Measurements from ENCODE around the gene CD58.

The CD58 gene

GRCh38 chr1:116537040-116537831 lies 33.6 kb downstream of the CD58 start:
- 0 out of 3 replicates have a peak, but pooled peaks have one; percentile 28 for ATAC-seq
- TF ChIP-seq, protein P1, sequence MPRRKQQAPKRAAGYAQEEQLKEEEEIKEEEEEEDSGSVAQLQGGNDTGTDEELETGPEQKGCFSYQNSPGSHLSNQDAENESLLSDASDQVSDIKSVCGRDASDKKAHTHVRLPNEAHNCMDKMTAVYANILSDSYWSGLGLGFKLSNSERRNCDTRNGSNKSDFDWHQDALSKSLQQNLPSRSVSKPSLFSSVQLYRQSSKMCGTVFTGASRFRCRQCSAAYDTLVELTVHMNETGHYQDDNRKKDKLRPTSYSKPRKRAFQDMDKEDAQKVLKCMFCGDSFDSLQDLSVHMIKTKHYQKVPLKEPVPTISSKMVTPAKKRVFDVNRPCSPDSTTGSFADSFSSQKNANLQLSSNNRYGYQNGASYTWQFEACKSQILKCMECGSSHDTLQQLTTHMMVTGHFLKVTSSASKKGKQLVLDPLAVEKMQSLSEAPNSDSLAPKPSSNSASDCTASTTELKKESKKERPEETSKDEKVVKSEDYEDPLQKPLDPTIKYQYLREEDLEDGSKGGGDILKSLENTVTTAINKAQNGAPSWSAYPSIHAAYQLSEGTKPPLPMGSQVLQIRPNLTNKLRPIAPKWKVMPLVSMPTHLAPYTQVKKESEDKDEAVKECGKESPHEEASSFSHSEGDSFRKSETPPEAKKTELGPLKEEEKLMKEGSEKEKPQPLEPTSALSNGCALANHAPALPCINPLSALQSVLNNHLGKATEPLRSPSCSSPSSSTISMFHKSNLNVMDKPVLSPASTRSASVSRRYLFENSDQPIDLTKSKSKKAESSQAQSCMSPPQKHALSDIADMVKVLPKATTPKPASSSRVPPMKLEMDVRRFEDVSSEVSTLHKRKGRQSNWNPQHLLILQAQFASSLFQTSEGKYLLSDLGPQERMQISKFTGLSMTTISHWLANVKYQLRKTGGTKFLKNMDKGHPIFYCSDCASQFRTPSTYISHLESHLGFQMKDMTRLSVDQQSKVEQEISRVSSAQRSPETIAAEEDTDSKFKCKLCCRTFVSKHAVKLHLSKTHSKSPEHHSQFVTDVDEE (CRISPR knock-in tag; IDR thresholded peaks at IDR 0.05), result no peak
- TF ChIP-seq GLIS3 (CRISPR knock-in tag; IDR thresholded peaks at IDR 0.05), result no peak

DNA sequence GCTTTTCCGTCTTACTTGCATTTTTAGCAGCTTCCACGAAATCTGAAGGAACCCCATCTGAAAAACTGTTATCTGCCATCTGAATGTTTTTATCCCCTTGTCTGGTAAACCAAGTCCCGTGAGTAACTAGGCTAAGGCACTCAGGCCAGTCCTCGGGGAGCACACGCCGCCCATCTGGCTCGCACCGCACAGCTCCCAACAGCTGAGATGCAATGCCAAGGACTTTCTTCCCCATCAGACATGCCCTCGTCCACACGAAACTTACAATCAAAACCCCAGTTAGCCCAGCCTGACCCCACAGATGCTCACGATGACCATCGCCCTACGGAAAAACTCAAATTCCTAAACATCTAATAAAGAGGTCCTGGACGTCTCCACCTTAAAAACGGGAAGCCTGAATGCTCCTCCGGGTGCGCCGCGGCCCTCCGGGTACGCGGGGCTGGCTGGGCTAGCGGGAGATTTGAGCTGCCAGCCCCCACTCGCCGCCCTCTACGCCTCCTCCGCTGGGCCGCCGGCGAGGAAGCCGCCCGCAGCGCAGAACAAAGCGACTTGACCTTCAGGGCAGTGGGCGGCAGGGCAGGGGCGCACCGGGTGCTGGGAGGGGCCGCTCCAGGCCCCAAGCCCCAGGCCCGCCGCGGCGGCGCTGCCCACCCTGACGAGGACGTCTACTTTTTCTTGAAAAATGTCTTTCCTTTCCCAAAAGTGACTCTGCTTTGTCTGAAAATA lies 36.6 kb downstream of the CD58 start:
- no peak for TF ChIP-seq ZFP3 (CRISPR knock-in tag; IDR thresholded peaks at IDR 0.05)
- TF ChIP-seq TCF4 (CRISPR knock-in tag; IDR thresholded peaks at IDR 0.05; ENCODE audit: borderline replicate concordance), result no peak
- no peak for TF ChIP-seq ZC3H10 (CRISPR knock-in tag; IDR thresholded peaks at IDR 0.05)
- no peak for TF ChIP-seq ZNF565 (CRISPR knock-in tag; conservative IDR thresholded peaks at IDR 0.05; ENCODE audit: low read depth)
- no peak for TF ChIP-seq ZNF8 (CRISPR knock-in tag; IDR thresholded peaks at IDR 0.05)
- TF ChIP-seq PPARA (CRISPR knock-in tag; IDR thresholded peaks at IDR 0.05; ENCODE audit: borderline replicate concordance), result no peak
- TF ChIP-seq ZNF70 (CRISPR knock-in tag; IDR thresholded peaks at IDR 0.05), result no peak
- TF ChIP-seq POU6F1 (CRISPR knock-in tag; IDR thresholded peaks at IDR 0.05; ENCODE audit: borderline replicate concordance, low read depth), result no peak

DNA sequence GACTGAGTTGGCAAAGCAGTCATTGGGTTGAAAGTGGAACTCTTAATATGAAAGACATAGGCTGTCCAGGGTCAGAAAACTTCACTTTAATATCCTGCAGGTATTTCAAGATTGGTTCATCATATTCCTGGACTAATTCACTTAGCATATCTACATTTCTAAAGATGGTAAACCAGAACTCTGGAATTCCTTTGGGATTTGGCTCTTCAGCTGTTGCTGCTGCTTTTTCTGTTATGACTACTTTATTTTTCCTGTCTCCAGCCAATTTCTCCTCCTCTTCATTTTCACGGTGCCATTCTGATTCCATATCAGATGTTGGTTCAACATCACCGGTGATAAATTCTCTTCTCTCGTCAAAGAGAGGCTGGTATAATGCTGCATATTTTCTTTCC lies 37.4 kb downstream of the CD58 start:
- TF ChIP-seq ZNF8 (CRISPR knock-in tag; IDR thresholded peaks at IDR 0.05) (no peak), ISL1 (CRISPR knock-in tag; IDR thresholded peaks at IDR 0.05) (no peak), OSR1 (CRISPR knock-in tag; IDR thresholded peaks at IDR 0.05) (no peak), GLIS3 (CRISPR knock-in tag; IDR thresholded peaks at IDR 0.05) (no peak), ZFP30 (CRISPR knock-in tag; IDR thresholded peaks at IDR 0.05) (no peak), PATZ1 (CRISPR knock-in tag; IDR thresholded peaks at IDR 0.05; ENCODE audit: borderline replicate concordance) (no peak), ZC3H10 (CRISPR knock-in tag; IDR thresholded peaks at IDR 0.05) (no peak), TOX (CRISPR knock-in tag; IDR thresholded peaks at IDR 0.05; ENCODE audit: borderline replicate concordance) (no peak), ESRRG (CRISPR knock-in tag; IDR thresholded peaks at IDR 0.05) (no peak), PPARA (CRISPR knock-in tag; IDR thresholded peaks at IDR 0.05; ENCODE audit: borderline replicate concordance) (no peak)
- ATAC-seq, result no peak

More for the DNA sequence above, 36.6 kb downstream of the CD58 start:
- no peak for ATAC-seq

DNA sequence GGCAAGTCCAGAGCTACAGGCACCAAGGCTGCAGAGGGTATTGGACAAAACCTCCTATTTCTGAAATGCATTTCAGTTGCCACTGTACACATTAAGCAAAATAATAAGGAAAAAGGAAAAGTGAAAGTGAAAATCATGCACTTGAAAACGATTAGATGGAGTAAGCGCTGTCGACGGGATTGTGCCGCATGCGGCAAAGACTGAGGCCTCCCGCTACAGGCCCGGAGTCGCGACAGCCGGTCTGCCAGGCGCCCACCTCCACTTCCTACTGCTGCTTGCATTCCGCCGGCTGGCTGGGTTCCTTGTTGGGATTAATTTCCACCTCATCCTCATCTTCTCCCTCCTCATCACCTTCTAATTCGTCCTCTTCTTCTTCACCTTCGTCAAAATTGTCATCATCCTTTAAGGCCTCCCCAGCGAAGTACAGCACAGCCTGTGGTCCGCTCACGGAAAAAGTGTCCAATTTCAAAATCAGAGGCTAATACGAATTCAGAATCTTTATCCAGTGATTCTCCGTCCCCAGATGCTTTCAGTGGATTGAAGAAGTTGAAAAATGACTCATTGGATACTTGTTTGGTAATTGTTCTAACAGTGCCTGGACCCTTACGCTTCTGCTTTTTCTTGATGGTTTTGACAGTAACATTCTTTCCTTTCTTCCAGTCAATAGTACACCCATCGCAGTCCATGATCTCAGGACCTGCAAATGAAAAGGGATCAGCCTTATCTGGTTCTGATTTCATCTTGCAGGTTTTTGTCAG lies 38.0 kb downstream of the CD58 start:
- no peak for ATAC-seq
- TF ChIP-seq ARNTL (CRISPR knock-in tag; IDR thresholded peaks at IDR 0.05; ENCODE audit: borderline replicate concordance, low read depth) (no peak), ESRRG (CRISPR knock-in tag; IDR thresholded peaks at IDR 0.05) (no peak), RARB (CRISPR knock-in tag; IDR thresholded peaks at IDR 0.05) (no peak)

DNA sequence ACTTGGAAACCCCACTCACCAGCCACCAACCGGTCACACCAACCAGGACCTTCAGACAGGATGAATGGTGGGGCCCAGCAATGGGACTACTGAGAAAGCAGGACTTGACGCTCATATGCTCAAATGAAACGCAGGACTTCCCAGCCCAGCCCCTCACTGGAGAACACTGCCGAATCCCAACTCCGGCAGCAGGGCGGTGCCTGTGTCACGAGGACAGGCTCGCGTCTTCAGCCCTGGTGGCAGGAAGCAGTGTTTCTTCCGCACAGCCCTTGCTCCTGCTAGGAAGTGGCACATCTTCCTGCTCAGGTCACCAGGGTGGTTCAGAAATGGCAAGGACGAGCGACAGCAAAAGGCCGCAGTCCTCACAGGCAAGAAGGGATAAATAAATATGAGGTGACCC lies 38.9 kb downstream of the CD58 start:
- no peak for ATAC-seq
- TF ChIP-seq ZFP3 (CRISPR knock-in tag; IDR thresholded peaks at IDR 0.05) (no peak), PPARA (CRISPR knock-in tag; IDR thresholded peaks at IDR 0.05; ENCODE audit: borderline replicate concordance) (no peak), ZFP30 (CRISPR knock-in tag; IDR thresholded peaks at IDR 0.05) (no peak), GLIS3 (CRISPR knock-in tag; IDR thresholded peaks at IDR 0.05) (no peak), BACH2 (CRISPR knock-in tag; IDR thresholded peaks at IDR 0.05; ENCODE audit: borderline replicate concordance) (no peak), ZNF8 (CRISPR knock-in tag; IDR thresholded peaks at IDR 0.05) (no peak), POU6F1 (CRISPR knock-in tag; IDR thresholded peaks at IDR 0.05; ENCODE audit: borderline replicate concordance, low read depth) (no peak)
- TF ChIP-seq, protein P1 (CRISPR knock-in tag; IDR thresholded peaks at IDR 0.05), result no peak
